ENCODE results near the gene TMEM217. TPM values are rescaled to one million over a fixed set of nuclear protein-coding genes. Genes with fewer than 3 reads are reported as not detected.

Gene TMEM217
- total and polyA plus RNA-seq, 2 experiments from 2014 or later = 0.87 to 2.1 TPM

- Histone ChIP-seq H3K27ac (no peak overlapping the region), H3K4me1 (ENCODE audit: insufficient read depth) (no peaks in the 10 kb centered on the region), H3K9me3 (ENCODE audit: low read depth) (no peaks in the 10 kb centered on the region), H2AFZ (no peak overlapping the region), H3K4me3 (no peak overlapping the region), H3K4me2 (peak overlapping the region; percentile 22), H3K27me3 (no peaks in the 10 kb centered on the region), H3K79me2 (peaks cover 29% of the 10 kb centered on the region), H3K36me3 (replicated peaks; ENCODE audit: insufficient read depth, low read depth) (peaks cover 4% of the 10 kb centered on the region), H3K9me2 (replicated peaks; ENCODE audit: insufficient read depth) (no peaks in the 10 kb centered on the region), H4K20me1 (ENCODE audit: insufficient read depth, poor library complexity, severe bottlenecking) (peaks cover 26% of the 10 kb centered on the region)
- DNase-seq (ENCODE audit: low spot score) = no peak
- TF ChIP-seq, protein P1, sequence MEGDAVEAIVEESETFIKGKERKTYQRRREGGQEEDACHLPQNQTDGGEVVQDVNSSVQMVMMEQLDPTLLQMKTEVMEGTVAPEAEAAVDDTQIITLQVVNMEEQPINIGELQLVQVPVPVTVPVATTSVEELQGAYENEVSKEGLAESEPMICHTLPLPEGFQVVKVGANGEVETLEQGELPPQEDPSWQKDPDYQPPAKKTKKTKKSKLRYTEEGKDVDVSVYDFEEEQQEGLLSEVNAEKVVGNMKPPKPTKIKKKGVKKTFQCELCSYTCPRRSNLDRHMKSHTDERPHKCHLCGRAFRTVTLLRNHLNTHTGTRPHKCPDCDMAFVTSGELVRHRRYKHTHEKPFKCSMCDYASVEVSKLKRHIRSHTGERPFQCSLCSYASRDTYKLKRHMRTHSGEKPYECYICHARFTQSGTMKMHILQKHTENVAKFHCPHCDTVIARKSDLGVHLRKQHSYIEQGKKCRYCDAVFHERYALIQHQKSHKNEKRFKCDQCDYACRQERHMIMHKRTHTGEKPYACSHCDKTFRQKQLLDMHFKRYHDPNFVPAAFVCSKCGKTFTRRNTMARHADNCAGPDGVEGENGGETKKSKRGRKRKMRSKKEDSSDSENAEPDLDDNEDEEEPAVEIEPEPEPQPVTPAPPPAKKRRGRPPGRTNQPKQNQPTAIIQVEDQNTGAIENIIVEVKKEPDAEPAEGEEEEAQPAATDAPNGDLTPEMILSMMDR (IDR thresholded peaks at IDR 0.05; ENCODE audit: poor library complexity) = no peak
- TF ChIP-seq EZH2phosphoT487 (IDR thresholded peaks at IDR 0.05; ENCODE audit: low read depth, severe bottlenecking, unreplicated experiment) (no peak), EZH2 (IDR thresholded peaks at IDR 0.05; ENCODE audit: borderline replicate concordance) (no peak)
- 84% methylated on average over 10 of the region's 10 CpGs for WGBS (ENCODE audit: low lambda C conversion rate, missing lambda C conversion rate)
Observed at GRCh38 chr6:37174515-37175331, 83.2 kb downstream of the TMEM217 start.

GRCh38 chr6:37174196-37174514 lies 83.8 kb downstream of the TMEM217 start:
- TF ChIP-seq, protein P1 (IDR thresholded peaks at IDR 0.05; ENCODE audit: poor library complexity) = no peak
- TF ChIP-seq EZH2phosphoT487 (IDR thresholded peaks at IDR 0.05; ENCODE audit: low read depth, severe bottlenecking, unreplicated experiment) (no peak), EZH2 (IDR thresholded peaks at IDR 0.05; ENCODE audit: borderline replicate concordance) (no peak)
- Histone ChIP-seq H3K4me1 (ENCODE audit: insufficient read depth) (no peaks in the 10 kb centered on the region), H2AFZ (no peak overlapping the region), H3K79me2 (peaks cover 29% of the 10 kb centered on the region), H4K20me1 (ENCODE audit: insufficient read depth, poor library complexity, severe bottlenecking) (peaks cover 26% of the 10 kb centered on the region), H3K4me3 (no peak overlapping the region), H3K4me2 (peak overlapping the region; percentile 22), H3K27me3 (no peaks in the 10 kb centered on the region), H3K9me3 (ENCODE audit: low read depth) (no peaks in the 10 kb centered on the region), H3K36me3 (replicated peaks; ENCODE audit: insufficient read depth, low read depth) (peaks cover 4% of the 10 kb centered on the region), H3K9me2 (replicated peaks; ENCODE audit: insufficient read depth) (no peaks in the 10 kb centered on the region), H3K27ac (no peak overlapping the region)
- DNase-seq (ENCODE audit: low spot score) = no peak
- 100% methylated on average over 3 of the region's 3 CpGs for WGBS (ENCODE audit: low lambda C conversion rate, missing lambda C conversion rate)

DNA sequence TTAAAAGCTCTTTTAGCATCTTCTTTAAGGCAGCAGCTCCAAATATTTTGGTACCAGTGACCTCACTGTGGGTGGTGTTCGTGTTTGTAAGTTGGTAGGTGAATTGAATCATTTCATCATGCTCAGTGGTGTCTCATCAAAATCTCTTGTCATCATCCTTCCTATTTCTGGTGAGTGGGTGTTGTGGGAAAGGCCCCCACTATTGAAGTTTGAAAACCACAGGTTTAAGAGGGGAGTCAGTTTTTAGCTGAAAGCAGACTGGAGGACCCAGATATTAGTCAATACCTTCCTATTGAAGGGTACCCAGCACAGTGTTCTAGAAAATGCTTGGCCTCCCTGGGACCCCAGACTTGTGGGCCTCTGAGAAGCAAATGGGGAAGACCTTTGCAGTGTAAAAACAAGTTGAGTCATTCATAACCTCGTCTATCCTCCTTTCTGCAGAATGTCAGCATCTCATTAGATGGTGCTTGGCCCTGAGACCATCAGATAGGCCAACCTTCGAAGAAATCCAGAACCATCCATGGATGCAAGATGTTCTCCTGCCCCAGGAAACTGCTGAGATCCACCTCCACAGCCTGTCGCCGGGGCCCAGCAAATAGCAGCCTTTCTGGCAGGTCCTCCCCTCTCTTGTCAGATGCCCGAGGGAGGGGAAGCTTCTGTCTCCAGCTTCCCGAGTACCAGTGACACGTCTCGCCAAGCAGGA lies 84.3 kb downstream of the TMEM217 start:
- Histone ChIP-seq H3K4me3 (no peak overlapping the region), H3K4me1 (ENCODE audit: insufficient read depth) (peaks cover 5% of the 10 kb centered on the region)

More for the DNA sequence above, 84.3 kb downstream of the TMEM217 start:
- 86% methylated on average over 9 of the region's 9 CpGs for WGBS (ENCODE audit: low lambda C conversion rate, missing lambda C conversion rate)
- Histone ChIP-seq H3K9me2 (replicated peaks; ENCODE audit: insufficient read depth) (no peaks in the 10 kb centered on the region), H3K36me3 (replicated peaks; ENCODE audit: insufficient read depth, low read depth) (peaks cover 4% of the 10 kb centered on the region), H3K9me3 (ENCODE audit: low read depth) (no peaks in the 10 kb centered on the region), H3K79me2 (peaks cover 29% of the 10 kb centered on the region), H3K27me3 (no peaks in the 10 kb centered on the region), H3K4me2 (peak overlapping the region; percentile 84), H2AFZ (no peak overlapping the region), H3K27ac (peak overlapping the region; percentile 10), H4K20me1 (ENCODE audit: insufficient read depth, poor library complexity, severe bottlenecking) (peaks cover 26% of the 10 kb centered on the region)
- TF ChIP-seq EZH2 (IDR thresholded peaks at IDR 0.05; ENCODE audit: borderline replicate concordance) (no peak), EZH2phosphoT487 (IDR thresholded peaks at IDR 0.05; ENCODE audit: low read depth, severe bottlenecking, unreplicated experiment) (no peak)
- TF ChIP-seq, protein P1 (IDR thresholded peaks at IDR 0.05; ENCODE audit: poor library complexity) = no peak
- no peak for DNase-seq (ENCODE audit: low spot score)

Data from hepatocyte (in vitro differentiated cells).